HCT116 (cell line): ENCODE measurements around the gene PQBP1. TPM values are rescaled to one million over a fixed set of nuclear protein-coding genes. Genes with fewer than 3 reads are reported as not detected.

Source experiments
- ATAC-seq: fragments of 200-7000 bp; cut with Tn5 transposase; 2 replicates; pipeline ENCODE4 v1.9.1; 2020; ENCODE audit warnings: mild to moderate bottlenecking, moderate library complexity
- BruUV-seq: library from RNA; stranded (reverse); fragments of 400-500 nt; replicated peaks from 2 replicates; lab custom pipeline; 2021; lab: Mats Ljungman, UMichigan
- CTCF ChIA-PET: fragments of 300-600 bp; sonication (Branson Sonifier 250); formaldehyde crosslinking; loops from one replicate; lab custom pipeline; 2021; ENCODE audit warnings: antibody characterized with exemption; lab: Charles Lee
- POLR2A ChIA-PET: fragments of 300-600, 350-600 bp; sonication (Branson Sonifier 250); formaldehyde crosslinking; loops from one replicate; lab custom pipeline; 2021; ENCODE audit warnings: antibody characterized with exemption; lab: Charles Lee
- RAD21 ChIA-PET, 2 experiments: fragments of 300-600 bp; sonication (Branson Sonifier 250); formaldehyde crosslinking; loops; one replicate each; lab custom pipeline; 2023; ENCODE audit warnings: low total read pairs in 2 of 2; ENCODE audit not compliant: uncharacterized antibody in 2 of 2, unreplicated experiment in 2 of 2, low non-redundant PET in 1 of 2; lab: Charles Lee
- DNase-seq: peaks from one replicate; pipeline ENCODE4 v3.0.0-alpha.2; 2010; ENCODE audit warnings: low read depth, low spot score
- H2AFZ ChIP-seq: fragments of 200-600 bp; shearing (Covaris generic), sonication (generic); 2 replicates; pipeline ENCODE4 v1.6.1; 2017; ENCODE audit warnings: low read depth, mixed run types, mixed read lengths, antibody characterized with exemption, low read length; ENCODE audit not compliant: poor library complexity, severe bottlenecking
- H3K27ac ChIP-seq: 2 replicates; pipeline ENCODE4 v1.5.1; 2012; ENCODE audit warnings: low read depth, low read length
- H3K27me3 ChIP-seq: fragments of 200-600 bp; sonication (generic); 2 replicates; pipeline ENCODE4 v1.6.1; 2016; ENCODE audit warnings: mixed run types, low read length, mixed read lengths; ENCODE audit not compliant: insufficient read depth
- H3K36me3 ChIP-seq, 2 experiments: fragments of 200-500 bp in 1 of 2; fragments of 200-600 bp in 1 of 2; sonication (Bioruptor generic) in 1 of 2; sonication (generic) in 1 of 2; 2 replicates each; pipeline versions ENCODE4 v1.5.1 to v1.6.1; 2014 to 2016; ENCODE audit warnings: low read length in 2 of 2, inconsistent platforms in 1 of 2, mixed read lengths in 1 of 2, mixed run types in 1 of 2; ENCODE audit not compliant: insufficient read depth in 2 of 2, control insufficient read depth in 1 of 2
- H3K4me1 ChIP-seq, 2 experiments: fragments of 200-600 bp in 1 of 2; sonication (generic) in 1 of 2; 2 replicates each; pipeline versions ENCODE4 v1.5.1 to v1.6.1; 2012 to 2017; ENCODE audit warnings: low read length in 2 of 2, inconsistent platforms in 1 of 2, mild to moderate bottlenecking in 1 of 2, mixed read lengths in 1 of 2, mixed run types in 1 of 2, moderate library complexity in 1 of 2; ENCODE audit not compliant: insufficient read depth in 2 of 2, control insufficient read depth in 1 of 2
- H3K4me2 ChIP-seq: fragments of 200-600 bp; sonication (generic); 2 replicates; pipeline ENCODE4 v1.6.1; 2017; ENCODE audit warnings: mixed run types, low read length, mixed read lengths
- H3K4me3 ChIP-seq, 2 experiments: fragments of 200-600 bp in 1 of 2; sonication (generic) in 1 of 2; replicated peaks in 1 of 2; 2 replicates each; pipeline ENCODE4 v1.5.1; 2011 to 2016; ENCODE audit warnings: low read length in 2 of 2, control low read depth in 1 of 2, low read depth in 1 of 2, mild to moderate bottlenecking in 1 of 2, mixed read lengths in 1 of 2, mixed run types in 1 of 2
- H3K79me2 ChIP-seq: fragments of 200-600 bp; sonication (generic); 2 replicates; pipeline ENCODE4 v1.6.1; 2017; ENCODE audit warnings: mild to moderate bottlenecking, mixed run types, low read length, moderate library complexity, mixed read lengths; ENCODE audit not compliant: insufficient read depth
- H3K9ac ChIP-seq: fragments of 200-600 bp; sonication (generic); 2 replicates; pipeline ENCODE4 v1.6.1; 2016; ENCODE audit warnings: low read length, mixed read lengths
- H3K9me2 ChIP-seq: fragments of 200-600 bp; sonication (generic), shearing (Covaris generic); 2 replicates; pipeline ENCODE4 v1.6.1; 2017; ENCODE audit warnings: mixed run types, mild to moderate bottlenecking, moderate library complexity; ENCODE audit not compliant: insufficient read depth
- H3K9me3 ChIP-seq, 2 experiments: fragments of 200-500 bp in 1 of 2; fragments of 200-600 bp in 1 of 2; sonication (Bioruptor generic) in 1 of 2; sonication (generic) in 1 of 2; 2 replicates each; pipeline ENCODE4 v1.6.1; 2014 to 2017; ENCODE audit warnings: low read length in 2 of 2, mixed read lengths in 2 of 2, inconsistent platforms in 1 of 2, low read depth in 1 of 2, mild to moderate bottlenecking in 1 of 2, mixed run types in 1 of 2, moderate library complexity in 1 of 2; ENCODE audit not compliant: control insufficient read depth in 1 of 2, insufficient read depth in 1 of 2
- H4K20me1 ChIP-seq: fragments of 200-600 bp; sonication (generic), shearing (Covaris generic); 2 replicates; pipeline ENCODE4 v1.6.1; 2017; ENCODE audit warnings: mixed run types, mild to moderate bottlenecking, moderate library complexity; ENCODE audit not compliant: insufficient read depth
- CBX3 ChIP-seq: IDR thresholded peaks from 2 replicates; pipeline ENCODE4 v1.6.1; 2012; ENCODE audit warnings: low read depth
- CEBPB ChIP-seq: IDR thresholded peaks from 2 replicates; pipeline ENCODE4 v1.6.1; 2012; ENCODE audit warnings: low read depth
- CTCF ChIP-seq, 3 experiments: fragments of 200-600 bp in 1 of 3; sonication (generic) in 1 of 3; IDR thresholded peaks in 2 of 3; conservative IDR thresholded peaks in 1 of 3; 2 replicates each; pipeline ENCODE4 v1.5.1; 2012 to 2017; ENCODE audit warnings: low read depth in 2 of 3, low read length in 2 of 3, antibody characterized with exemption in 1 of 3, borderline replicate concordance in 1 of 3, control low read depth in 1 of 3, mild to moderate bottlenecking in 1 of 3, mixed read lengths in 1 of 3, mixed run types in 1 of 3, moderate library complexity in 1 of 3; ENCODE audit not compliant: insufficient read depth in 1 of 3
- EGR1 ChIP-seq: IDR thresholded peaks from 2 replicates; pipeline ENCODE4 v1.6.1; 2012; ENCODE audit warnings: low read depth
- ELF1 ChIP-seq: IDR thresholded peaks from 2 replicates; pipeline ENCODE4 v1.6.1; 2012; ENCODE audit warnings: low read depth, borderline replicate concordance
- EZH2 ChIP-seq: fragments of 200-600 bp; sonication (generic); IDR thresholded peaks from 2 replicates; pipeline ENCODE4 v1.6.1; 2017; ENCODE audit warnings: antibody characterized with exemption, mixed run types
- FOSL1 ChIP-seq: IDR thresholded peaks from 2 replicates; pipeline ENCODE4 v1.6.1; 2012; ENCODE audit warnings: low read depth
- MAX ChIP-seq: IDR thresholded peaks from 2 replicates; pipeline ENCODE4 v1.6.1; 2012
- POLR2AphosphoS5 ChIP-seq: IDR thresholded peaks from 2 replicates; pipeline ENCODE4 v1.6.1; 2011; ENCODE audit warnings: mild to moderate bottlenecking, low read depth, low read length, moderate library complexity
- RAD21 ChIP-seq: IDR thresholded peaks from 2 replicates; pipeline ENCODE4 v1.6.1; 2012; ENCODE audit warnings: low read depth, mild to moderate bottlenecking
- REST ChIP-seq: IDR thresholded peaks from 2 replicates; pipeline ENCODE4 v1.6.1; 2012; ENCODE audit warnings: low read depth
- SP1 ChIP-seq: IDR thresholded peaks from 2 replicates; pipeline ENCODE4 v1.6.1; 2012; ENCODE audit warnings: low read depth
- SRF ChIP-seq: IDR thresholded peaks from 2 replicates; pipeline ENCODE4 v1.6.1; 2012; ENCODE audit warnings: low read depth
- TCF7L2 ChIP-seq: IDR thresholded peaks from 2 replicates; pipeline ENCODE4 v1.7.0; 2011; ENCODE audit warnings: borderline replicate concordance, inconsistent platforms; ENCODE audit not compliant: insufficient read depth, insufficient read length; ENCODE audit errors: extremely low read depth
- YY1 ChIP-seq: IDR thresholded peaks from 2 replicates; pipeline ENCODE4 v1.6.1; 2011; ENCODE audit warnings: low read length, low read depth, moderate library complexity, mild to moderate bottlenecking; ENCODE audit not compliant: insufficient replicate concordance; ENCODE audit errors: extremely low read depth
- ZBTB33 ChIP-seq: IDR thresholded peaks from 2 replicates; pipeline ENCODE4 v1.6.1; 2011; ENCODE audit warnings: mild to moderate bottlenecking, low read length, moderate library complexity; ENCODE audit not compliant: insufficient replicate concordance; ENCODE audit errors: extremely low read depth
- ZFX ChIP-seq: fragments of 450-650 bp; IDR thresholded peaks from 2 replicates; pipeline ENCODE4 v1.6.1; 2017
- ZNF274 ChIP-seq: fragments of 200-500 bp; sonication (Bioruptor generic); IDR thresholded peaks from 2 replicates; pipeline ENCODE4 v1.6.1; 2014; ENCODE audit warnings: mild to moderate bottlenecking, low read depth, low read length, inconsistent platforms
- intact Hi-C: fragments of 100-400 bp; cut with micrococcal nuclease; formaldehyde crosslinking; loops from 2 replicates; pipeline ENCODE4 v1.10.0; 2022
- total RNA-seq: library from RNA; stranded (reverse); gene quantifications from one replicate; pipeline ENCODE4 v1.2.1, GENCODE V29; 2021; ENCODE audit not compliant: unreplicated experiment

Gene PQBP1
- total RNA-seq, 1 experiment from 2014 or later, result 67.1 TPM

GRCh38 chrX:48940404-48940955 lies 42.8 kb downstream of the PQBP1 start (continued):
- no peak for TF ChIP-seq CTCF (IDR thresholded peaks at IDR 0.05 in 2 of 3, conservative IDR thresholded peaks at IDR 0.05 in 1 of 3; ENCODE audit: borderline replicate concordance in 1 of 3, insufficient read depth in 1 of 3, low read depth in 2 of 3, low read length in 2 of 3)
- TF ChIP-seq POLR2AphosphoS5, result no peak
- no peak for TF ChIP-seq CEBPB

GRCh38 chrX:48942895-48943294 lies 45.2 kb downstream of the PQBP1 start:
- no TSS peak for BruUV-seq
- no peak for ATAC-seq
- Histone ChIP-seq H3K4me2 (no peak overlapping the region), H3K79me2 (peaks cover 56% of the 10 kb centered on the region), H3K9ac (no peak overlapping the region), H3K27ac (no peak overlapping the region), H3K36me3 (peaks cover 0 to 5% of the 10 kb centered on the region in 2 experiments; a peak in 2 of 4 replicates), H3K27me3 (no peaks in the 10 kb centered on the region), H4K20me1 (no peaks in the 10 kb centered on the region), H3K9me2 (no peaks in the 10 kb centered on the region), H2AFZ (no peak overlapping the region), H3K9me3 (no peaks in the 10 kb centered on the region), H3K4me3 (no peak overlapping the region), H3K4me1 (no peaks in the 10 kb centered on the region)
- ChIA-PET CTCF (no interaction called here), POLR2A (no interaction called here), RAD21 (no interaction called here)
- no peak for DNase-seq
- intact Hi-C loops, result no loop called here
- TF ChIP-seq MAX (no peak), CEBPB (no peak), ZNF274 (no peak), EGR1 (no peak), YY1 (no peak), SP1 (no peak), RAD21 (no peak), CBX3 (no peak), REST (no peak), ELF1 (no peak), TCF7L2 (no peak), FOSL1 (no peak), ZFX (no peak), ZBTB33 (no peak), SRF (no peak), EZH2 (no peak)
